Suppressor macrophage treated with lipopolysaccharide for 4 hours (primary cell): ENCODE data around the gene HDHD5.

Experiments
- DNase-seq: peaks from one replicate; pipeline ENCODE4 v3.0.0-alpha.2; 2020

Gene HDHD5

GRCh38 chr22:17105143-17106129, 53.6 kb downstream of the HDHD5 start:
- DNase-seq, result no peak

GRCh38 chr22:17104336-17104935, 54.6 kb downstream of the HDHD5 start:
- DNase-seq, result no peak

GRCh38 chr22:17103351-17103750, 55.7 kb downstream of the HDHD5 start:
- DNase-seq, result no peak

GRCh38 chr22:17102297-17102667, 56.8 kb downstream of the HDHD5 start:
- peak; percentile 84 for DNase-seq

GRCh38 chr22:17101475-17102296, 57.4 kb downstream of the HDHD5 start:
- peak; percentile 89 for DNase-seq

- no peak for DNase-seq
These were observed 58.5 kb downstream of the HDHD5 start for GRCh38 chr22:17100621-17101020.

- DNase-seq, result peak; percentile 85
These were observed 60.7 kb downstream of the HDHD5 start for GRCh38 chr22:17098379-17098819.

GRCh38 chr22:17097701-17098100, 61.4 kb downstream of the HDHD5 start:
- no peak for DNase-seq

GRCh38 chr22:17097062-17097461, 62.0 kb downstream of the HDHD5 start:
- DNase-seq, result no peak

- no peak for DNase-seq
These were observed 63.0 kb downstream of the HDHD5 start for GRCh38 chr22:17096071-17096470.

- DNase-seq, result no peak
These were observed 63.5 kb downstream of the HDHD5 start for GRCh38 chr22:17095538-17095937.

- no peak for DNase-seq
These were observed 66.0 kb downstream of the HDHD5 start for GRCh38 chr22:17093081-17093480.

GRCh38 chr22:17091851-17092250, 67.2 kb downstream of the HDHD5 start:
- no peak for DNase-seq

GRCh38 chr22:17090550-17090949, 68.5 kb downstream of the HDHD5 start:
- DNase-seq, result no peak
